ENCODE results near the gene DDX54.

GRCh38 chr12:113171543-113171942 is 13.7 kb downstream of the DDX54 start:
- TF ChIP-seq CTCF (IDR thresholded peaks at IDR 0.05) (no peak), EZH2 (IDR thresholded peaks at IDR 0.05) (no peak), EZH2phosphoT487 (IDR thresholded peaks at IDR 0.05) (no peak)
